SHP77 treated with DMSO at 0.1 percent for 48 hours (cell line): ENCODE measurements around the gene LHFPL2.

Experiments used
- DNase-seq: peaks from one replicate; lab custom pipeline; 2025; lab: John Stamatoyannopoulos, UW

LHFPL2 gene

GRCh38 chr5:78544561-78545201 is 103.9 kb downstream of the LHFPL2 start:
- no peak for DNase-seq

GRCh38 chr5:78543916-78544315 is 104.7 kb downstream of the LHFPL2 start:
- DNase-seq: no peak

GRCh38 chr5:78543292-78543691 is 105.3 kb downstream of the LHFPL2 start:
- no peak for DNase-seq

- no peak for DNase-seq
These were observed 106.2 kb downstream of the LHFPL2 start for GRCh38 chr5:78542321-78542840.

- no peak for DNase-seq
These were observed 107.4 kb downstream of the LHFPL2 start for GRCh38 chr5:78541086-78541654.

GRCh38 chr5:78540335-78541085 is 108.1 kb downstream of the LHFPL2 start:
- DNase-seq: no peak

- no peak for DNase-seq
These were observed 110.2 kb downstream of the LHFPL2 start for GRCh38 chr5:78538240-78538850.

- no peak for DNase-seq
These were observed 110.8 kb downstream of the LHFPL2 start for GRCh38 chr5:78537821-78538220.

- no peak for DNase-seq
These were observed 111.2 kb downstream of the LHFPL2 start for GRCh38 chr5:78537411-78537810.

- DNase-seq: no peak
These were observed 111.8 kb downstream of the LHFPL2 start for GRCh38 chr5:78536661-78537196.

GRCh38 chr5:78534905-78535200 is 113.7 kb downstream of the LHFPL2 start:
- no peak for DNase-seq

GRCh38 chr5:78534148-78534904 is 114.2 kb downstream of the LHFPL2 start:
- no peak for DNase-seq

GRCh38 chr5:78533356-78533755 is 115.2 kb downstream of the LHFPL2 start:
- DNase-seq: no peak

- DNase-seq: no peak
These were observed 118.1 kb downstream of the LHFPL2 start for GRCh38 chr5:78530342-78531096.

- no peak for DNase-seq
These were observed 120.6 kb downstream of the LHFPL2 start for GRCh38 chr5:78527925-78528324.

GRCh38 chr5:78527054-78527859 is 121.3 kb downstream of the LHFPL2 start:
- no peak for DNase-seq

GRCh38 chr5:78526049-78526525 is 122.5 kb downstream of the LHFPL2 start:
- no peak for DNase-seq

- no peak for DNase-seq
These were observed 125.0 kb downstream of the LHFPL2 start for GRCh38 chr5:78523314-78524193.
